Left renal pelvis (tissue), 4 donors: Measurements from ENCODE around the gene STRN3. TPM values are rescaled to one million over a fixed set of nuclear protein-coding genes. Genes with fewer than 3 reads are reported as not detected.

Experiments used
- DNase-seq, 4 donors: peaks; one replicate each; pipeline ENCODE4 v3.0.0-alpha.2; 2013; ENCODE audit warnings: low read depth in 4 of 4, low spot score in 3 of 4
- polyA plus RNA-seq, 4 donors: library from polyadenylated mRNA; unstranded; fragments of 120-200 nt; gene quantifications; one replicate each; pipeline ENCODE4 v1.2.1, GENCODE V29; 2013; ENCODE audit not compliant: insufficient read length in 4 of 4

STRN3 gene
- polyA plus RNA-seq, 4 donors, result 39.7 to 53.7 (median 48.3) TPM

DNA sequence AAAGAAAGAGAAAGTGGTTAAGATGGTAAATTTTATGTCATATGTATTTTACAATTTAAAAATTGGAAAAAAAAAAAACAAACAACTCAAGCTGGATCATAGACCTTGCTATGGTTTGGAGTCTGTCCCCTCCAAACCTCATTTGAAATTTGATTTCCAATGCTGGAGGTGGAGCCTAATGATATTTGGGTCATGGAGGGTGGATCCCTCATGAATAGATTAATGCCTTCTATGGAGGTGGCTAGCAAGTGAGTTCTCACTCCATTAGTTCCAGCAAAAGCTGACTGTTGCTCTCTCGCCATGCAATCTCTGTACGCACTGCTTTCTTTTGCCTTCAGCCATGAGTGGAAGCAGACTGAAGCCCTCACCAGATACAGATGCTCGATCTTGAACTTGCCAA, 22.9 kb downstream of the STRN3 start:
- no peak for DNase-seq

DNA sequence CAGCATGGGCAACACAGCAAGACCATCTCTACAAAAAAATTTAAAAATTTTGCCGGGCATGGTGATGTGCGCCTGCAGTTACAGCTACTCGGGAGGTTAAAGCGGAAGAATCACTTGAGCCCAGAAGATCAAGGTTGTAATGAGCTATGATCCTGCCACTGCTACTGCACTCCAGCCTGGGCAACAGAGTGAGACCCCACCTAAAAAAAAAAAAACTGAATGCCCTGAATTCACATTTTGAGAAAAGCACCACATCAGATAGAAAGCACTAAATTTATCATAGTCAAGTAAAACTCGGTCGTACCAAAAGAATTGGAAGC, 24.9 kb downstream of the STRN3 start:
- no peak for DNase-seq

DNA sequence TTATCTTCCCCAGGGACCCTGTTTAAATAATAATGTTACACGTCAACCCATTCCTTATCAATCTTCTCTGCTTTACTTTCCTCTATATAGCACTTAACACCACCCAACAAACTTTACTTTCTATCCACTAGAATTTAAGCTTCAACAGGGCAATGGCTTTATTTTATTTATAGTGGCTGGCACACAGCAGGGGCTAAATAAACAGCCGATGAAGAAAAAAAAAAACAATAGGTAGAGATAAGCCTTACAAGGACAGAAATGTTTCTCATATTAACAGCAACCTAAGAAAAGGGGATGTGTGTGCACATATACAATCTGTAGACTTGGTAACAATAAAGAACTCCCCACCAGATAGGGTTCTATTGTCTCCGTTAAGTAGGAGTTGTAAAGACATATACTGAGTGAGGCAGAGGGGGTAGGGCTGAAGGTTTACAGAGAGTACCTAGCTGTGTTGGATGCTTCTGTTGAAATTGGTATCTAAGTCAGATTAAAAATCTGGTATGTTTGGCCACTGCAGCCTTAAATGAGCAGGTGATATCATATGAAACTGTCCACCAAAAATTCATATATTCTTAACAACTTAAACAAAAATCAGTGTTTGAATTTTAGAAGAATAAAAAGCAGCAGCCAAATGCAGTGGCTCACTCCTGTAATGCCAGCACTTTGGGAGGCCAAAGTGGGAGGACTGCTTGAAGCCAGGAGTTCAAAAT, 25.4 kb downstream of the STRN3 start:
- no peak for DNase-seq

DNA sequence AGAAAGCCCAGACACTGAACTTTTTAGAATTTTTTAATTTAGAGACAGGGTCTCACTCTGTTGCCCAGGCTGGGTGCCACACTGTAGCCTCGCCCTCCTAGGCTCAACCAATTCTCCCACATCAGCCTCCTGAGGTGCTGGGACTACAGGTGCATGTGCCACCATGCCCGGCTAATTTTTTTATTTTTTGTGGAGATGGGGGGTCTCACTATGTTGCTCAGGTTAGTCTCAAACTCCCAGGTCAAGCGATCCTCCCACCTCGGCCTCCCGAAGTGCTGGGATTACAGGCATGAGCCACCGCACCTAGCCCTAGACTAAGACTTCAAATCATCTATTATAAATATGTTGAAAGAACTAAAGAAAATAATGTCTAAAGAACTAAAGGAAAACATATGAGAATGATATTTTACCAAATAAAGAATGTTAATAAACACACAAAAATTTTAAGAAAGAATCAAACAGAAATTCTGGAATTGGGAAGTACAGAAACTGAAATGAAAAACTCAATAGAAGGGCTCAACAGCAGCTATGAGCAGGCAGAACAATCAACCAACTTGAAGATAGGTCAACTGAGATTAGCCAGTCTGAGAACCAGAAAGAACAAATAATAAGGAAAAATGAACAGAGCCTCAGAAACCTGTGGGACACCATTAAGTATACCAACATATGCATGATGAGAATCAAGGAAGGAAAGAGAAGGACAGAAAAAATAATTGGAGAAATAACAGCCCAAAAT, 27.0 kb downstream of the STRN3 start:
- DNase-seq, result no peak

DNA sequence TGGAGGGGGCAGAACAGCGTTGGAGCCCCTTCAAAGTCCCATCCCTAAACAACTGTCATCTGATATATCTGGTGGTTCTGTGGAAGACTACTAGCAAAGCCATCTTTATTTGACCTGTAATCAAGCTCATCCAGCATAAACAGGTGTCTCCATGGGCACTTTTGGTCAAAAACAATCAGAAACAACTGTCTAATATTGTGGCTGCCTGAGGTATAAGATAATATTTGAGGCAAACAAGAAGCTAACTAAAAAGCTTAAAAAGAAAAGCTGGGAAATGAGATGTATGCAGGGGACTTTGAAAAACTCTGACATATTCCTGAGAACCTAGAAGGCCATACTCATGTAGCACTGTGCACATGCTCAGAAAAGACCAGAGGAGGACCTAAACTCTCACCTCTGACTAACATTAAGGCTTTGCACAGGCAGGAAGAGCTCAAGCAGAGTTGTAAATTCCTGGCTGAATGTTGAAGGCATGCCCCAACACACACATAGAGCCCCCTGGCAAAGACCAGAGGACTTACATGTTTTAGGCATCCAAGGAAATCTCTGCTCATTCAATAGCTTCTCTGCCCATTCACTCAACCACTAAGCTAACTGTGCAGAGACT, 28.0 kb downstream of the STRN3 start:
- no peak for DNase-seq

DNA sequence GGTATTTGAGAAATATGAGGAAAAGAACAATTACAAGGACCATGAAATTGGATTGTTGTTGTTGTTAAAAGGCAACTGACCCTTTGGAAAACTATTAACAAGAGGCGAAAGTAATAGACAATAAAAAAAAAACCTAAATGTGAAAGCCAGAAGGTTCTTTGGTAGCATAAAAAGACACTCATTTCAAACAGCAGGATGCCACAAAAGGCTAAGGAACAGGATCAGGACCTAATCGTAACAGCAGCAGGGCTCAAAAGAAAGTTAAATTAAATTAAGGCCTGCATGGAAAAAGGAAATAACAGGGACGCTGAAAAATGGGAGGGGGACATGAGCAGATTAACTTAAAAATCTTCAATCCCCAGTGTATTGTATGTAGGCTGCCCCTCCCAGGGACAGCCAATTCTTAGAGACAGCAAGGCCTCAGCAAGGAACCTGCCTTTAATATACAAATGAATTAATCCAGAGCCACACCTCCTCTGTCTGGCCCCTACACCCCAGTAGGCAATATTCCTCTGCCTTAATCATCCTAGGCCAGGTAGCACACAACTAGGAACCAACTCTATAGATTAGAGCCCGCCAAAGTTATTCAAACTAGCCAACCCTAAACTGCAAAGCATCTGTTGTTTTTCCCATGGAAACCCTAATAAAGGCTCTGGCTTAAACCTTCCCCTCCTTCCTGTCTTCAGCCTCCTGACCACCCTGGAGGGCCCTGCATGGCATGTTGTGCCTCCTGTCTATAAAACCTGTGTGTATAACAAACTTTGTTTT, 29.1 kb downstream of the STRN3 start:
- no peak for DNase-seq

DNA sequence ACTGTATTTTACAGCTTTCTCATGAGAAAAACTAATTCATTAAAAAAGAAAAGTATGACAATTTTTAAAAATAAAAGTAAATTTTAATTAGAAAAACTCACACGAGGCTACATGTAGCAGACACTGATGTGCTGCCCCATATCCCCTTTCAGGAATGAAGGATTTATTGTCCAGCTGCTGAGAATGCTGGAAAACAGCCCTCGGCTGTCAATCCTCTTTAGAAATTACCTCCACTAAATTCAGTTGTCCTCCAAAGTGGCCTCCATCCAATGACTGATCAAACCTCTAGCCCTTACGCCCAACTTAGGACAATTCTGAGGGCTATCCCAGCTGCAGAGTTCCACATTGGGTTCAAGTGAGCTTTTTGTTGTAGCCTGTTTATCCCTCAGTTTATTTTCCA, 30.5 kb downstream of the STRN3 start:
- DNase-seq, result no peak

DNA sequence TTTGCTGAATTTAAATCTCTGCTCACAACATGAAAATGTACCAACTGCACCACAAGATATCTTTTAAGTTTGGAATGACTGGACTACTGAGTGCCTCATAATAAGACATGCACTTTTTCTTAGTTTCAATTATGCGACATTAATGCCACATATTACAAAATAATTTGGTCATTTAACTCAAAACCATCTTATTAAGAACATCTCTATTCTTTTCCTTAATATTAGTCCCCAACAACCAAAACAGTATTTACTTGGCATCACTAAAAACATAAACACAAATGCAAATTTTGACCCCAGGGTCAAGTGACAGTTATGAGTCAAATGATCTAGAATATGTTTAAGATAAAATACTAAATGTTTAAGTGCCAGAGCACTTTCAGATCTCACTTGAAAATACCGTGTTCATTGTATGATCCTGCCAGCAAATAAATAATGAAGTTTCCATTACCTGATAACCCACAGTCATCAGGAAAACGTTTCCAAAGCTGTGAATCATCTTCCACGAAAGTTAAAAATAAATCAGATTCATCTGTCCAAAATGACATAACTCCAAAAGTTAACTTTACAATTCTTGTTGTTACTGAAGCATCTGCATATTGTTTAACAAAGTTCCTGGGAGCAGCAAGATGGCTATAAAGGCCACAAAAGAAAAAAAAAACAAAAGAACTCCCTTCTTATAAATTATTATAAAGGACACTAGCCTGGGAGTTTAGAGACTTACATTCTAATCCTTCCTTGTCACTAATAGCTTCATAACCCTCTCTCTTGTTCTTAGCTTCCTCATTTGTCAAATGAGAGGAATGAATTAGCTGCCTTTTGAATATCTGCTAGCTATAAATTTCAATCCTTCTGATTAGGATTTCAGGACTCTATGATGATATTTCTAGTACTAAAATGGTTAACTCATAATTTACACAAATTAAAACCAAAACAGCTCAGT, 31.2 kb downstream of the STRN3 start:
- no peak for DNase-seq

DNA sequence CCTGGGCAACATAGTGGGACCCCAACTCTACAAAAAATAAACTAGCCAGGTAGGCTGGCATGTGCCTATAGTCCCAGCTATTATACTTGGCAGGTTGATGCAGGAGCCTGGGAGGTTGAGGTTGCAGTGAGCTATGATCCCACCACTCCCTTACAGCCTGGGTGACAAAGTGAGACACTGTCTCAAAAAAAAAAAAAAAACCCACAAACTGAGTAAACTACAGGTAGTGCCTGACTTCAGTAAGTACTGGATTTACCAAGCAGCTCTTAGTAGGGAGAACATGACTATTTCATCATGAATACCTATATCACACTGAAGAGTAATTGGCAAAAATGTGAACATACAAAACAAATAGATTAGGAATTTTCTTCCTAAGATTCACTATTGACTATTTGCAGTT, 33.1 kb downstream of the STRN3 start:
- DNase-seq, result no peak

DNA sequence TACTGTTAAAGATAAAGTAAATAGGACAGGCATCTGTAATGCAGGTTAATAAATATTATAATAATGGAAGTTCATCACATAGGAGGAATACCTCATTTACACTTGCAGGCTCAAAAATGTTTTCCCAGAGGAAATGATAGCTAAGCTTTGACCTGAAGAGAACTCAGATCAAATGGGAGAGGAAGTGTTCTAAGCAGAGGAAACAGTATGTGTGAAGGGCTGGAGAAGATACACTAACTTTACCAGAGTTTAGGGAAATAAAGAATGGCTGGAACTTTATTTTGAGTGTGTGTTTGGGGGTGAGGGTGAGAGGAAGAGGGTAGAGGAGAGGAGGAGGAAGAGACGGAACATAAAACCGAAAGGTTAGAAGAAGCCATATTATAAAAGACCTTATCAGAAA, 34.8 kb downstream of the STRN3 start:
- DNase-seq, result no peak

DNA sequence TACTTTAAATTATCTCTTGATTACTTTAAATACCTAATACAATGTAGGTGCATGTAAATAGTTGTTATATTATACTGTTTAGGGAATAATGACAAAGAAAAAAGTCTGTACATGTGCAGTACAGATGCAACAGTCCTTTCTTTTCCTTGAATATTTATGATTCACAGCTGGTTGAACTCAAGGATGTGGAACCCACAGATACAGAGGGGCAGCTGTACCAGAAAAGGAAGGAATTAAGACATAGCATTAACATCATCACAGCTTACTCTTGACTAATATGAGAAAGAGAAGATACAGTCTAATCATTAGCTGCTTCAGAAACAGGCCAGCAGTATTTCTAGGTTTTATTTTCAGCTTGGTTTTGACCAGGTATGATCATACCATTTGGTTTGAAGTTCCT, 35.4 kb downstream of the STRN3 start:
- DNase-seq, result no peak

DNA sequence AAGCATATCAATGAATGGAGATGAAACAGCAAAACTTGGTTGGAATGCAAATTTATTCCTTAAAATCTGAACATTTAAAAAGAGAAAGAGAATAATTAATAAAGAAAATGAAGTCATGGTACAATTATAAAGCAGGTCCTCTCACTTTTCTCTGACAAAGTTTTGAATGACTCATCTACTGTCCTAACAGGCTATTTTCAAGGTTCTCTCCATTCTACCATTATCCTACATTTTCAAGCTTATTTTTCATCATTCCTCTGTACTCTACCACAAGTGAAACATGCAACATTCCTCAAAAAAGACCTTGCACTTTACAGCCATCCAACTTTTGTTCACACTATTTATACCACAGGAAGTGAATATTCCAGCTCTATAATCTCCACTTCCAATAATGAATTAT, 37.7 kb downstream of the STRN3 start:
- no peak for DNase-seq

DNA sequence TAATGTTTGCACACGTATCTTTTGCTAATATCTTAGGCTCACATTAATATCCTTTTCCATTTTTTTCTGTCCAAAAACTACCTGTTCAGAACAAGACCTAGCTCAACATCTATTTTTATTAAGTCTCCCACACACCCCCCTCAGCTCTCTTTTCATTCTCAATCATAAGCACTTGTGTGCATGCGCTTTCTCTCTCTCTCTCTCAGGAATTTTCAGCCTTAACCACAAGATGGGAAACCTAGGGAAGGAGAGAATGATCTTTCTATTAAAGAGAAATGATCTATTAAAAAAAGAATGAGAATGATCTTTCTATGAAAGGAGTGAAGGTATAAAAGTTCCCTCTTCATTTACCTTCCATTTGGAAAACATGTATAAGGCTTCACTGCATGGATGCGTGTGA, 40.4 kb downstream of the STRN3 start:
- no peak for DNase-seq

DNA sequence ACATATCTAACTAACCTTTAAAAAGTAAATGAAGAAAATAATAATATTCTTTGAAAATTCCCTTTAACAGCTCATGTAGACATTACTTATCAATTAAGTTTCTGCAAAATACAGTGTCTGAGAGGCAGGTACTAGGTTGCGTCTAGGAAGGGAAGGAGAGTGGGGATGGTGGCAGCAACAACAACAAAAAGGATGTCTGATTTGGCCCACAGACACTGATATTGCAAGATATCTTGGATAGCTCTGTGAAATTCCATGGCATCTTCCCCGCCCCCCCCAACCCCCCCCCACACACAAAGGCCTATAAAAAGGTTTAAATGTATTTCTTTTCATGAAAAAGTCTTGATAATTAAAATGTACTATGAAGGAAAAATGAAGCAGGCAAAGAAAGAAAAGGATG, 42.3 kb downstream of the STRN3 start:
- no peak for DNase-seq

DNA sequence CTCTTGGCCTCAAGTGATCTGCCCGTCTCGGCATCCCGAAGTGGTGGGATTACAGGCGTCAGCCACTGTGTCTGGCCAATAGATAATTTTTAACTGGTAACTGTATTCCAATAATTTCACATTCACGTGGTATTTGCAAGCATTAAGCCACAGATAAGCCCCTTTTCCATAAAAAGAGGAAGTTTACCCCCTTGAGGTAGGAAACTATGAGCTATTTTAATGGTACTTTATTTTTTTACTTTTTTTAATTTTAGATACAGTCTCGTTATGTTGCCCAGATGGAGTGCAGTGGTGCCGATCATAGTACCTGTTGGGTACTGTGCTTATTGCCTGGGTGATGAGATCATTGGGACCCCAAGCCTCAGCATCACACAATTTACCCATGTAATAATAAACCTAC, 43.6 kb downstream of the STRN3 start:
- DNase-seq, result no peak

DNA sequence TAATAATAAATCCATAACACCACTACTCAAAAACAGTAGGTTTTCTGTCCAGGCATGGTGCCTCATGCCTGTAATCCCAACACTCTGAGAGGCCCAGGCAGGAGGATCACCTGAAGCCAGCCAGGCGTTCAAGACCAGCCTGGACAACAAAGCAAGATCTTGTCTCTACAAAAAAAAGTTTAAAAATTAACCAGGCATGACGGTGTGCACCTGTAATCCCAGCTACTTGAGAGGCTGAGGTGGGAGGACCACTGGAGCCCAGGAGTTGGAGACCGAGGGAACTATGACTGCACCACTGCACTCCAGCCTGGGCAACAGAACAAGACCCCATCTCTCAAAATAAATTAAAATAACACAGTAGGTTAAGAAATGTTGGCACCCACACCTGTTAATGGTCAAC, 45.2 kb downstream of the STRN3 start:
- no peak for DNase-seq

DNA sequence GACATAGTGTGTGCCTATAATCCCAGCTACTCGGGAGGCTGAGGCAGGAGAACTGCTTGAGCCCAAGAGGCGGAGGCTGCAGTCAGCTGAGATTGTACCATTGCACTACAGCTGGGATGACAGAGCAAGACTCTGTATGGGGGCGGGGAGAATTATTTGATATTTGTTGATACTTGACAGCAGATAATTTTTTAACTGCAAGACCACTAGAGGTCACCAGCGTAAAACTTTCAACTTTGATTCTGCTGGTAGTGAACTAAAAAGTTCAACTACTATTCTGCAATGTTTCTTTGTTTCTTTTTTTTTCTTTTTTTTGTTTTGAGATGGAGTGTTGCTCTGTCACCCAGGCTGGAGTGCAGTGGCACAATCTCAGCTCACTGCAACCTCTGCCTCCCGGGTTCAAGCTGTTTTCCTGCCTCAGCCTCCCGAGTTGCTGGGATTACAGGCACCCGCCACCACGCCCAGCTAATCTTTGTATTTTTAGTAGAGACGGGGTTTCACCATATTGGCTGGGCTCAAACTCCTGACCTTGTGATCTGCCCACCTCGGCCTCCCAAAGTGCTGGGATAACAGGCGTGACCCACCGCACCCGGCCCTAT, 46.0 kb downstream of the STRN3 start:
- DNase-seq, result peak; percentile 12 to 31 (median 19)

DNA sequence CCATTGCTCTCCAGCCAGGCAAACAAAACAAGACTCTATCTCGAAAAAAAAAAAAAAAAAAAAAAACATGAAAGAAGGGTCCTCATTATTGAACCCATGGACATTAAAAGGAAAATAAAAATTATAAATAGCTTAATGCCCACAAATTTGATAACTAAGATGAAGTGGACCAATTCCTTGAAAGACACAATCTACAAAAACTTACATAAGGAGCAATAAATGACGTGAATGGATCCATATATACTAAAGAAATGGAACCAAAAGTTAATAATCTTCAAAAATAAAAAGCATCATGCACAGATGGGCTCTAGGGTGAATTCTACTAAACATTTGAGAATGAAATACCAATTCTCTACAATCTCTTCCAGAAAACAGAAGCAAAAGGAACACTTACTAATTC, 48.4 kb downstream of the STRN3 start:
- DNase-seq, result no peak

DNA sequence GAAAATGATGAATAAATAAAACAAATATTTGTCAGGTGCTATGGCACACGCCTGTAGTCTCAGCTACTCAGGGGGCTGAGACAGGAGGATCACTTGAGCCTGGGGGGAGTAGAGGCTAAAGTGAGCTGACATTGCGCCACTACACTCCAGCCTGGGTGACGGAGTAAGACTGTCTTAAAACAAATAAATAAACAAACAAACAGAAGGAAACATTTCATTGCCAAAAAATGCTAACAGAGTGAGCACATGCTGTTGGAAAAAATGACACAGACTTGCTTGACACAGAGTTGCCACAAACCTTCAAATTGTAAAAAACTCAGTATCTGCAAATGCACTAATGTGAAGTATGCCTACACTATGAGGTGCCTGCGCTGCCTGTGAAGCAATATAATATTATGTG, 51.6 kb downstream of the STRN3 start:
- no peak for DNase-seq
